GM12874 (cell line): ENCODE results near the gene C16orf90.
A peak's percentile ranks its signal among the peaks of the same experiment; 100 is the strongest.

Source experiments
- TF ChIP-seq, protein P1 (sequence below): IDR thresholded peaks from 2 replicates; pipeline ENCODE4 v1.5.1; 2011; ENCODE audit warnings: low read depth, mild to moderate bottlenecking, control low read depth, low read length, moderate library complexity; ENCODE audit not compliant: insufficient read depth

C16orf90 gene

DNA sequence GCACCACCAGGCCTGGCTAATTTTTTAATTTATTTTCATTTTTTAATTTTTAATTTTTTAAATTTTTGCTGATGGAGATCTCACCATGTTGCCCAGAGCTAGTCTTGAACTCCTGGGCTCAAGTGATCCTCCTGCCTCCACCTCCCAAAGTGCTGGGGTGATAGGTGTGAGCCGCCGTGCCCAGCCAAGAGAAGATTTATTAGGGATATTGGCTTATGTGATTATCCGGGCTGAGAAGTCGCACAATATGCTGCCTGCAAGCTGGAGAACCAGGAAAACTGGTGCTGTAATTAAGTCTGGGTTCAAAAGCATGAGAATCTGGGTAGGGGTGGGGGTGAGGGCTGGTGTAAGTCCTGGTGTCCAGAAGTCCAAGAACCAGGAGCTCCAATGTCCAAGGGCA, 2.5 kb upstream of the C16orf90 start:
- TF ChIP-seq, protein P1, sequence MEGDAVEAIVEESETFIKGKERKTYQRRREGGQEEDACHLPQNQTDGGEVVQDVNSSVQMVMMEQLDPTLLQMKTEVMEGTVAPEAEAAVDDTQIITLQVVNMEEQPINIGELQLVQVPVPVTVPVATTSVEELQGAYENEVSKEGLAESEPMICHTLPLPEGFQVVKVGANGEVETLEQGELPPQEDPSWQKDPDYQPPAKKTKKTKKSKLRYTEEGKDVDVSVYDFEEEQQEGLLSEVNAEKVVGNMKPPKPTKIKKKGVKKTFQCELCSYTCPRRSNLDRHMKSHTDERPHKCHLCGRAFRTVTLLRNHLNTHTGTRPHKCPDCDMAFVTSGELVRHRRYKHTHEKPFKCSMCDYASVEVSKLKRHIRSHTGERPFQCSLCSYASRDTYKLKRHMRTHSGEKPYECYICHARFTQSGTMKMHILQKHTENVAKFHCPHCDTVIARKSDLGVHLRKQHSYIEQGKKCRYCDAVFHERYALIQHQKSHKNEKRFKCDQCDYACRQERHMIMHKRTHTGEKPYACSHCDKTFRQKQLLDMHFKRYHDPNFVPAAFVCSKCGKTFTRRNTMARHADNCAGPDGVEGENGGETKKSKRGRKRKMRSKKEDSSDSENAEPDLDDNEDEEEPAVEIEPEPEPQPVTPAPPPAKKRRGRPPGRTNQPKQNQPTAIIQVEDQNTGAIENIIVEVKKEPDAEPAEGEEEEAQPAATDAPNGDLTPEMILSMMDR = no peak

GRCh38 chr16:3496386-3496785, 1.1 kb upstream of the C16orf90 start:
- TF ChIP-seq, protein P1 = no peak

- TF ChIP-seq, protein P1 = no peak
Measured at GRCh38 chr16:3494386-3494973, 809 bp downstream of the C16orf90 start.

DNA sequence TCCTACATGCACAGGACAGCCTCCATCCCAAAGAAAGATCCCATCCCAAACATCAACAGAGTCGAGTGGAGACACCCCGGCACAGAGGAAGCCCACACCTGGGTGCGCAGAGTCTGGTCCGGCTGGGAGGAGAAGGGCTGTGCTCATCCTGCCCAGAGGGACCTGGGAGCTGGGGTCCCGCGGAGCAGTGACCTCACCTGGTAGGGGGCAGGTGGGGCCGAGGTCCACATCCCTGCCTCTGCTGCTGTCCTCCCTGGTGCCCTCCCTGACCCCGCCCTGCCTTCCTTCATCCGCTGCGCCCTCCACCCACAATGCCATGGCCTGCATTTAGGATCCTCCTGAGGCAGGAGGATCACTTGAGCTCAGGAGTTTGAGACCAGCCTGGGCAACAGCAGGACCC, 2.9 kb downstream of the C16orf90 start:
- TF ChIP-seq, protein P1 = no peak

GRCh38 chr16:3490911-3491629, 4.2 kb downstream of the C16orf90 start:
- TF ChIP-seq, protein P1 = 0 out of 2 replicates have a peak, but pooled peaks have one; percentile 8

DNA sequence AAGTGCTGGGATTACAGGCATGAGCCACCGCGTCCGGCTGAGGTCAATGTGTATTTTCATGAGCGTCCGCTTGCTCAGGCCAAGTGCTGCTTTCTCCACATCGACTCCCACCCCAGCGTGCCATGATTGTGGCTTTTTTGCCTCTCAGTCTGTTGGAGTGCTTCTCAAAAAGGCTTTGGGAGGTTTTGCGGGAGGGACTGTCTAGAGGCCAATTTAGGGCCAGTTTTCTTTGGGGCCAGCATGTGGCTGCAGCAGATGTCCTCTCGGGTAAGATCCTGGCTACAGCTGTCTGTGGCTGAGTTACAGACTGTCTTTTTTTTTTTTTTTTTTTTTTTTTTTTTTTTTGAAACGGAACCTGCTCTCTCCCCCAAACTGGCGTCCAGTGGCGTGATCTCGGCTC, 6.5 kb downstream of the C16orf90 start:
- TF ChIP-seq, protein P1 = no peak

DNA sequence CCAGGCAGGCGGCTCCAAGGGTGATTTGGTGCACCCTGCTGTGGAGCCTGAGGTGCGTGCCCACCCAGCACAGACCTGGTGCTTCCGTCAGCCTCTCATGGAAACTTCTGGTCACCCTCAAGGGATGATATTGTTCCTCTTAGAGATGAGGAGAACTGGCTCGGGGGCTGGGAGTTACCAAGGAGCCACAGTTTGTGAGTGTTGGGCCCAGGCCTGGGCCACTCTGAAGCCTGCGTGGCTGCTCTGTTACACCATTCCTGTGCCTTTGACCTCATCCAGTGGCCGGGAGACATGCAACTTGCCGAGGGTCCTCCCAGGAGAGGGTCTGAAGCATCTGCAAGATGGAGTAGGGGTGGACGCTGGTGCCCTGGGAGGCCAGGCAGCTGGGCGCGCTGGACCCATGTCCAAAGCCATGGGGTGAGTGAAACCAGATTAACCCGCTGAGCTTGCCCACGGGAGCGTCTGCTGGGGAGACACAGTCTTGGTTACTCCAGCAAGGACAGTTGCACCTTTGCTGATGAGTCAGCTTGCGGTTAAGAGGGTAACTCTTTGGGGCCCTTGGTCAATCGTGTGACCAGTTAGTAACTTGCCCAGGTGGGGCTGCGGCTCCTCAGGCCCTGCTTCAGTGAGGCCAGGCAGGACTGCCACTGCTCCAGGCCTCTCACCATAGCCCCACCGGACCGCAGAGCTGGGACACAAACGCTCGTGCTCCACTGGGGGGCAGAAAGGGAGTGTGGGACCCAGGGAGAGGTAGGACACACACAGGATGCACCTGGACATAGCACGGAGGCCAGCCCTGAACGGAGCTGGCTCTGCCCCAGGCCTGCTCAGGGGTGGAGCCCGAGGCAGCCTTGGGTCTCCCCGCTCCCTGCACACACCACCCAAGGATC, 7.5 kb downstream of the C16orf90 start:
- TF ChIP-seq, protein P1 = no peak
